CD4-positive, alpha-beta T cell (primary cell): ENCODE results near the gene GOLGA6L9. TPM values are rescaled to one million over a fixed set of nuclear protein-coding genes. Genes with fewer than 3 reads are reported as not detected.
A peak's percentile ranks its signal among the peaks of the same experiment; 100 is the strongest.
"Not testable (repeated sequence)": the region's sequence is repeated elsewhere in the genome, so short reads cannot be mapped to it uniquely, and the experiment has no call there.

Experiments used
- ATAC-seq: fragments of 200-7000 bp; cut with Tn5 transposase; one replicate; pipeline ENCODE4 v1.10.0; 2022; ENCODE audit warnings: mild to moderate bottlenecking; ENCODE audit not compliant: poor library complexity
- CTCF ChIA-PET: fragments of 350-600 bp; sonication (Branson Sonifier 250); formaldehyde crosslinking; loops from one replicate; lab custom pipeline; 2021; ENCODE audit warnings: antibody characterized with exemption, inconsistent platforms; lab: Charles Lee
- POLR2A ChIA-PET: fragments of 350-600 bp; sonication (Branson Sonifier 250); formaldehyde crosslinking; loops from one replicate; lab custom pipeline; 2021; ENCODE audit warnings: antibody characterized with exemption, inconsistent platforms; lab: Charles Lee
- DNase-seq, 14 experiments: peaks; one replicate each; pipeline ENCODE4 v3.0.0-alpha.2; 2013 to 2020; ENCODE audit warnings: mixed read lengths in 2 of 14
- H3K27ac ChIP-seq, 2 donors: one replicate each; pipeline versions ENCODE4 v1.5.1 to v1.7.0; 2013; ENCODE audit warnings: low read length in 2 of 2, low read depth in 1 of 2, mild to moderate bottlenecking in 1 of 2
- H3K27me3 ChIP-seq, 2 experiments: 1 replicate in 1 of 2; 2 replicates in 1 of 2; pipeline versions ENCODE4 v1.6.1 to v1.7.0; 2013; ENCODE audit warnings: low read length in 2 of 2, control low read depth in 1 of 2, mild to moderate bottlenecking in 1 of 2, moderate library complexity in 1 of 2; ENCODE audit not compliant: insufficient read depth in 2 of 2, control insufficient read depth in 1 of 2
- H3K36me3 ChIP-seq: one replicate; pipeline ENCODE4 v1.6.1; 2013; ENCODE audit warnings: low read length, control low read depth; ENCODE audit not compliant: insufficient read depth
- H3K4me1 ChIP-seq: one replicate; pipeline ENCODE4 v1.6.1; 2013; ENCODE audit warnings: low read length, control low read depth; ENCODE audit not compliant: insufficient read depth
- H3K4me3 ChIP-seq: one replicate; pipeline ENCODE4 v1.5.1; 2013; ENCODE audit warnings: mild to moderate bottlenecking, low read length, moderate library complexity
- H3K9me3 ChIP-seq, 2 experiments: 1 replicate in 1 of 2; 2 replicates in 1 of 2; pipeline versions ENCODE4 v1.6.1 to v1.7.0; 2013; ENCODE audit warnings: low read length in 2 of 2, mild to moderate bottlenecking in 2 of 2, control low read depth in 1 of 2, moderate library complexity in 1 of 2; ENCODE audit not compliant: control insufficient read depth in 1 of 2, insufficient read depth in 1 of 2
- H3K27ac Mint-ChIP-seq: one replicate; pipeline ENCODE4 v1.8.0; 2020; ENCODE audit warnings: mixed read lengths
- H3K27me3 Mint-ChIP-seq: one replicate; pipeline ENCODE4 v1.8.0; 2021; ENCODE audit warnings: mixed read lengths
- H3K36me3 Mint-ChIP-seq: one replicate; pipeline ENCODE4 v1.8.0; 2021; ENCODE audit warnings: low read depth, mixed read lengths
- H3K4me1 Mint-ChIP-seq: one replicate; pipeline ENCODE4 v1.8.0; 2021; ENCODE audit warnings: low read depth, mixed read lengths
- H3K4me3 Mint-ChIP-seq: one replicate; pipeline ENCODE4 v1.8.0; 2020; ENCODE audit warnings: mild to moderate bottlenecking, mixed read lengths
- H3K9me3 Mint-ChIP-seq: one replicate; pipeline ENCODE4 v1.8.0; 2020; ENCODE audit warnings: mixed read lengths
- CTCF ChIP-seq: fragments of 200-600 bp; IDR thresholded peaks from one replicate; pipeline ENCODE4 v1.8.0; 2022; ENCODE audit warnings: antibody characterized with exemption, mild to moderate bottlenecking
- intact Hi-C, 2 experiments: fragments of 100-400 bp; cut with DNase I in 1 of 2; cut with micrococcal nuclease in 1 of 2; formaldehyde crosslinking; loops; one replicate each; pipeline versions ENCODE4 v1.15.1 to v1.9.0; 2023 to 2025; cut with DNase I, micrococcal nuclease
- total RNA-seq, 174 experiments: library from RNA in 2 of 174; stranded (reverse) in 2 of 174; gene quantifications; one replicate each; pipeline ENCODE4 v1.2.3 and lab custom pipeline; 2021 to 2026

GOLGA6L9 gene
- total RNA-seq, 2 experiments from 2014 or later: 2.0 to 2.7 TPM

- H3K27ac ChIP-seq, H3K36me3 Mint-ChIP-seq, H3K27me3 ChIP-seq, H3K4me1 ChIP-seq, H3K27ac Mint-ChIP-seq, H3K27me3 Mint-ChIP-seq, H3K9me3 Mint-ChIP-seq, H3K4me1 Mint-ChIP-seq, H3K4me3 ChIP-seq, intact Hi-C loops, POLR2A ChIA-PET, H3K9me3 ChIP-seq, H3K36me3 ChIP-seq, H3K4me3 Mint-ChIP-seq, CTCF ChIA-PET: not testable (repeated sequence)
- peak; percentile 98 for ATAC-seq
- DNase-seq: peak in 1 of 14 experiments; percentile 1
- peak; percentile 21 for TF ChIP-seq CTCF
These were observed 38.6 kb downstream of the GOLGA6L9 start for GRCh38 chr15:82468205-82468604.

- H3K27me3 ChIP-seq, H3K4me3 ChIP-seq, ATAC-seq, H3K27ac ChIP-seq, POLR2A ChIA-PET, H3K27me3 Mint-ChIP-seq, H3K36me3 ChIP-seq, H3K9me3 ChIP-seq, H3K4me3 Mint-ChIP-seq, H3K9me3 Mint-ChIP-seq, H3K4me1 Mint-ChIP-seq, DNase-seq, H3K27ac Mint-ChIP-seq, H3K4me1 ChIP-seq, intact Hi-C loops, CTCF ChIA-PET, H3K36me3 Mint-ChIP-seq: not testable (repeated sequence)
These were observed 39.8 kb downstream of the GOLGA6L9 start for GRCh38 chr15:82469381-82469780.

GRCh38 chr15:82472269-82472982 is 42.8 kb downstream of the GOLGA6L9 start:
- H3K27me3 Mint-ChIP-seq, H3K27ac Mint-ChIP-seq, H3K4me3 ChIP-seq, H3K36me3 Mint-ChIP-seq, H3K9me3 ChIP-seq, intact Hi-C loops, H3K36me3 ChIP-seq, POLR2A ChIA-PET, H3K4me3 Mint-ChIP-seq, CTCF ChIA-PET, H3K27ac ChIP-seq, H3K9me3 Mint-ChIP-seq, ATAC-seq, H3K4me1 ChIP-seq, H3K4me1 Mint-ChIP-seq, H3K27me3 ChIP-seq: not testable (repeated sequence)
- DNase-seq: peak in 2 of 14 experiments; percentile 2 to 40

- H3K4me1 ChIP-seq, H3K27me3 ChIP-seq, intact Hi-C loops, H3K36me3 Mint-ChIP-seq, H3K27ac Mint-ChIP-seq, H3K9me3 ChIP-seq, H3K4me1 Mint-ChIP-seq, H3K4me3 ChIP-seq, ATAC-seq, H3K27me3 Mint-ChIP-seq, H3K27ac ChIP-seq, H3K9me3 Mint-ChIP-seq, POLR2A ChIA-PET, DNase-seq, H3K36me3 ChIP-seq, CTCF ChIA-PET, H3K4me3 Mint-ChIP-seq: not testable (repeated sequence)
These were observed 45.1 kb downstream of the GOLGA6L9 start for GRCh38 chr15:82474596-82475325.

- H3K4me1 ChIP-seq, intact Hi-C loops, H3K4me1 Mint-ChIP-seq, H3K36me3 ChIP-seq, ATAC-seq, H3K27me3 ChIP-seq, H3K4me3 Mint-ChIP-seq, H3K9me3 Mint-ChIP-seq, H3K9me3 ChIP-seq, DNase-seq, POLR2A ChIA-PET, H3K36me3 Mint-ChIP-seq, H3K4me3 ChIP-seq, H3K27me3 Mint-ChIP-seq, CTCF ChIA-PET, H3K27ac ChIP-seq, H3K27ac Mint-ChIP-seq: not testable (repeated sequence)
These were observed 45.8 kb downstream of the GOLGA6L9 start for GRCh38 chr15:82475345-82475967.

GRCh38 chr15:82476697-82477342 is 47.2 kb downstream of the GOLGA6L9 start:
- H3K9me3 Mint-ChIP-seq, H3K4me3 Mint-ChIP-seq, H3K36me3 ChIP-seq, H3K27ac ChIP-seq, H3K36me3 Mint-ChIP-seq, H3K4me1 ChIP-seq, H3K27me3 ChIP-seq, H3K4me1 Mint-ChIP-seq, H3K4me3 ChIP-seq, ATAC-seq, intact Hi-C loops, H3K27me3 Mint-ChIP-seq, H3K27ac Mint-ChIP-seq, POLR2A ChIA-PET, H3K9me3 ChIP-seq, CTCF ChIA-PET: not testable (repeated sequence)
- peak in 1 of 14 experiments; percentile 12 for DNase-seq
